Activated naive CD8-positive, alpha-beta T cell treated with anti-CD3 and anti-CD28 coated beads for 36 hours (primary cell): ENCODE results near the gene HCRT. TPM values are rescaled to one million over a fixed set of nuclear protein-coding genes. Genes with fewer than 3 reads are reported as not detected.
"Not testable (repeated sequence)": the region's sequence is repeated elsewhere in the genome, so short reads cannot be mapped to it uniquely, and the experiment has no call there.

Experiments used
- DNase-seq: peaks from one replicate; pipeline ENCODE4 v3.0.0; 2021
- H3K27ac Mint-ChIP-seq: one replicate; pipeline ENCODE4 v1.8.0; 2022; ENCODE audit warnings: mild to moderate bottlenecking, moderate library complexity, mixed read lengths
- H3K27me3 Mint-ChIP-seq: one replicate; pipeline ENCODE4 v1.8.0; 2022; ENCODE audit warnings: mild to moderate bottlenecking, mixed read lengths
- H3K36me3 Mint-ChIP-seq: one replicate; pipeline ENCODE4 v1.8.0; 2021; ENCODE audit warnings: mild to moderate bottlenecking, mixed read lengths
- H3K4me1 Mint-ChIP-seq: one replicate; pipeline ENCODE4 v1.8.0; 2021; ENCODE audit warnings: mixed read lengths
- H3K4me3 Mint-ChIP-seq: one replicate; pipeline ENCODE4 v1.8.0; 2022; ENCODE audit warnings: mild to moderate bottlenecking, moderate library complexity, mixed read lengths
- H3K9me3 Mint-ChIP-seq: one replicate; pipeline ENCODE4 v1.8.0; 2022; ENCODE audit warnings: mixed read lengths
- total RNA-seq, 2 experiments: library from RNA; stranded (reverse); gene quantifications; one replicate each; pipeline ENCODE4 v1.2.3, GENCODE V29; 2021

The HCRT gene
- total RNA-seq, 2 experiments from 2014 or later = not detected

- H3K27ac Mint-ChIP-seq, H3K4me3 Mint-ChIP-seq, H3K9me3 Mint-ChIP-seq, H3K27me3 Mint-ChIP-seq, DNase-seq: not testable (repeated sequence)
- Mint-ChIP-seq H3K4me1 (peaks cover 36% of the 10 kb centered on the region), H3K36me3 (peaks cover 12% of the 10 kb centered on the region)
Measured at GRCh38 chr17:42143138-42143537, 42.1 kb downstream of the HCRT start.

- no peak overlapping the region for H3K4me3 Mint-ChIP-seq
- peaks cover 35% of the 10 kb centered on the region for H3K4me1 Mint-ChIP-seq
- no peak for DNase-seq
- no peak overlapping the region for H3K27ac Mint-ChIP-seq
- peaks cover 8% of the 10 kb centered on the region for H3K36me3 Mint-ChIP-seq
- no peaks in the 10 kb centered on the region for H3K27me3 Mint-ChIP-seq
- no peaks in the 10 kb centered on the region for H3K9me3 Mint-ChIP-seq
Measured at GRCh38 chr17:42142371-42142896, 42.8 kb downstream of the HCRT start.

GRCh38 chr17:42141382-42141781, 43.9 kb downstream of the HCRT start:
- Mint-ChIP-seq H3K36me3 (peaks cover 6% of the 10 kb centered on the region), H3K4me3 (no peak overlapping the region), H3K9me3 (no peaks in the 10 kb centered on the region), H3K4me1 (peaks cover 42% of the 10 kb centered on the region), H3K27ac (no peak overlapping the region), H3K27me3 (no peaks in the 10 kb centered on the region)
- no peak for DNase-seq

- not testable (repeated sequence) for DNase-seq, H3K4me3 Mint-ChIP-seq, H3K9me3 Mint-ChIP-seq, H3K27ac Mint-ChIP-seq, H3K36me3 Mint-ChIP-seq, H3K27me3 Mint-ChIP-seq
- peaks cover 49% of the 10 kb centered on the region for H3K4me1 Mint-ChIP-seq
Measured at GRCh38 chr17:42140690-42141089, 44.6 kb downstream of the HCRT start.

- Mint-ChIP-seq H3K4me3 (no peak overlapping the region), H3K36me3 (peaks cover 13% of the 10 kb centered on the region), H3K27ac (no peak overlapping the region), H3K9me3 (no peaks in the 10 kb centered on the region), H3K27me3 (no peaks in the 10 kb centered on the region), H3K4me1 (peaks cover 61% of the 10 kb centered on the region)
- no peak for DNase-seq
Measured at GRCh38 chr17:42138749-42139492, 46.3 kb downstream of the HCRT start.

GRCh38 chr17:42136654-42137051, 48.6 kb downstream of the HCRT start:
- Mint-ChIP-seq H3K4me3 (no peak overlapping the region), H3K4me1 (peaks cover 69% of the 10 kb centered on the region)
- DNase-seq = no peak

GRCh38 chr17:42135664-42136653, 49.3 kb downstream of the HCRT start:
- peaks cover 11% of the 10 kb centered on the region for H3K36me3 Mint-ChIP-seq
- H3K4me3 Mint-ChIP-seq = no peak overlapping the region
- peak overlapping the region; percentile 38 for H3K27ac Mint-ChIP-seq
- DNase-seq = no peak
- peaks cover 67% of the 10 kb centered on the region for H3K4me1 Mint-ChIP-seq
- H3K27me3 Mint-ChIP-seq = no peaks in the 10 kb centered on the region
- H3K9me3 Mint-ChIP-seq = no peaks in the 10 kb centered on the region

More at GRCh38 chr17:42136654-42137051, 48.6 kb downstream of the HCRT start:
- no peaks in the 10 kb centered on the region for H3K9me3 Mint-ChIP-seq
- H3K27ac Mint-ChIP-seq = no peak overlapping the region
- H3K27me3 Mint-ChIP-seq = no peaks in the 10 kb centered on the region
- H3K36me3 Mint-ChIP-seq = peaks cover 9% of the 10 kb centered on the region

- no peak for DNase-seq
- no peaks in the 10 kb centered on the region for H3K27me3 Mint-ChIP-seq
- peaks cover 9% of the 10 kb centered on the region for H3K36me3 Mint-ChIP-seq
- no peak overlapping the region for H3K27ac Mint-ChIP-seq
- H3K9me3 Mint-ChIP-seq = no peaks in the 10 kb centered on the region
- peaks cover 64% of the 10 kb centered on the region for H3K4me1 Mint-ChIP-seq
- no peak overlapping the region for H3K4me3 Mint-ChIP-seq
Measured at GRCh38 chr17:42135151-42135550, 50.1 kb downstream of the HCRT start.

Other genes starting within 250 kb of the HCRT start
- 10 to 100 TPM; 64.9 to 66.6 TPM for gene CNP, start 218.7 kb downstream of the HCRT start, total RNA-seq
- 100 to 1,000 TPM; 103 to 106 TPM for gene DNAJC7, start 168.0 kb downstream of the HCRT start, total RNA-seq
- 10 to 100 TPM; 20.3 to 25.0 TPM for gene NKIRAS2, start 165.4 kb downstream of the HCRT start, total RNA-seq
- under 1 TPM; 0.23 to 0.40 TPM for gene C17orf113, start 134.9 kb downstream of the HCRT start, total RNA-seq
- 1 to 10 TPM in 1 of 2 experiments, under 1 TPM in 1; 0.92 to 1.2 TPM for gene ZNF385C, start 87.0 kb downstream of the HCRT start, total RNA-seq
- 10 to 100 TPM; 23.5 to 24.9 TPM for gene DHX58, start 72.7 kb downstream of the HCRT start, total RNA-seq
- 10 to 100 TPM; 49.1 to 51.6 TPM for gene KAT2A, start 64.1 kb downstream of the HCRT start, total RNA-seq
- under 1 TPM; 0.18 to 0.33 TPM for gene HSPB9, start 62.6 kb downstream of the HCRT start, total RNA-seq
- gene RAB5C, start 30.5 kb downstream of the HCRT start, total RNA-seq = 10 to 100 TPM; 44.4 to 48.9 TPM
- gene KCNH4, start 4.3 kb downstream of the HCRT start, total RNA-seq = under 1 TPM; 0.39 to 0.44 TPM
- gene GHDC, start 9.0 kb upstream of the HCRT start, total RNA-seq = 10 to 100 TPM; 13.6 to 14.6 TPM
- gene STAT5B, start 90.9 kb upstream of the HCRT start, total RNA-seq = 10 to 100 TPM; 60.7 to 68.6 TPM
- 100 to 1,000 TPM; 116 to 121 TPM for gene STAT5A, start 103.0 kb upstream of the HCRT start, total RNA-seq
- gene STAT3, start 203.0 kb upstream of the HCRT start, total RNA-seq = 100 to 1,000 TPM; 221 to 223 TPM
- 1 to 10 TPM; 1.7 to 1.9 TPM for gene CAVIN1, start 237.8 kb upstream of the HCRT start, total RNA-seq